CD4-positive, alpha-beta T cell (primary cell): ENCODE measurements around the gene NPVF. TPM values are rescaled to one million over a fixed set of nuclear protein-coding genes. Genes with fewer than 3 reads are reported as not detected.

Experiments
- ATAC-seq: fragments of 200-7000 bp; cut with Tn5 transposase; one replicate; pipeline ENCODE4 v1.10.0; 2022; ENCODE audit warnings: mild to moderate bottlenecking; ENCODE audit not compliant: poor library complexity
- CTCF ChIA-PET: fragments of 350-600 bp; sonication (Branson Sonifier 250); formaldehyde crosslinking; loops from one replicate; lab custom pipeline; 2021; ENCODE audit warnings: antibody characterized with exemption, inconsistent platforms; lab: Charles Lee
- POLR2A ChIA-PET: fragments of 350-600 bp; sonication (Branson Sonifier 250); formaldehyde crosslinking; loops from one replicate; lab custom pipeline; 2021; ENCODE audit warnings: antibody characterized with exemption, inconsistent platforms; lab: Charles Lee
- DNase-seq, 14 experiments: peaks; one replicate each; pipeline ENCODE4 v3.0.0-alpha.2; 2013 to 2020; ENCODE audit warnings: mixed read lengths in 2 of 14
- H3K27ac ChIP-seq, 2 donors: one replicate each; pipeline versions ENCODE4 v1.5.1 to v1.7.0; 2013; ENCODE audit warnings: low read length in 2 of 2, low read depth in 1 of 2, mild to moderate bottlenecking in 1 of 2
- H3K27me3 ChIP-seq, 2 experiments: 1 replicate in 1 of 2; 2 replicates in 1 of 2; pipeline versions ENCODE4 v1.6.1 to v1.7.0; 2013; ENCODE audit warnings: low read length in 2 of 2, control low read depth in 1 of 2, mild to moderate bottlenecking in 1 of 2, moderate library complexity in 1 of 2; ENCODE audit not compliant: insufficient read depth in 2 of 2, control insufficient read depth in 1 of 2
- H3K36me3 ChIP-seq: one replicate; pipeline ENCODE4 v1.6.1; 2013; ENCODE audit warnings: low read length, control low read depth; ENCODE audit not compliant: insufficient read depth
- H3K4me1 ChIP-seq: one replicate; pipeline ENCODE4 v1.6.1; 2013; ENCODE audit warnings: low read length, control low read depth; ENCODE audit not compliant: insufficient read depth
- H3K4me3 ChIP-seq: one replicate; pipeline ENCODE4 v1.5.1; 2013; ENCODE audit warnings: mild to moderate bottlenecking, low read length, moderate library complexity
- H3K9me3 ChIP-seq, 2 experiments: 1 replicate in 1 of 2; 2 replicates in 1 of 2; pipeline versions ENCODE4 v1.6.1 to v1.7.0; 2013; ENCODE audit warnings: low read length in 2 of 2, mild to moderate bottlenecking in 2 of 2, control low read depth in 1 of 2, moderate library complexity in 1 of 2; ENCODE audit not compliant: control insufficient read depth in 1 of 2, insufficient read depth in 1 of 2
- H3K27ac Mint-ChIP-seq: one replicate; pipeline ENCODE4 v1.8.0; 2020; ENCODE audit warnings: mixed read lengths
- H3K27me3 Mint-ChIP-seq: one replicate; pipeline ENCODE4 v1.8.0; 2021; ENCODE audit warnings: mixed read lengths
- H3K36me3 Mint-ChIP-seq: one replicate; pipeline ENCODE4 v1.8.0; 2021; ENCODE audit warnings: low read depth, mixed read lengths
- H3K4me1 Mint-ChIP-seq: one replicate; pipeline ENCODE4 v1.8.0; 2021; ENCODE audit warnings: low read depth, mixed read lengths
- H3K4me3 Mint-ChIP-seq: one replicate; pipeline ENCODE4 v1.8.0; 2020; ENCODE audit warnings: mild to moderate bottlenecking, mixed read lengths
- H3K9me3 Mint-ChIP-seq: one replicate; pipeline ENCODE4 v1.8.0; 2020; ENCODE audit warnings: mixed read lengths
- intact Hi-C, 2 experiments: fragments of 100-400 bp; cut with DNase I in 1 of 2; cut with micrococcal nuclease in 1 of 2; formaldehyde crosslinking; loops; one replicate each; pipeline versions ENCODE4 v1.15.1 to v1.9.0; 2023 to 2025; cut with DNase I, micrococcal nuclease
- total RNA-seq, 174 experiments: library from RNA in 2 of 174; stranded (reverse) in 2 of 174; gene quantifications; one replicate each; pipeline ENCODE4 v1.2.3 and lab custom pipeline; 2021 to 2026
- TF ChIP-seq, protein P1 (sequence below): fragments of 200-600 bp; IDR thresholded peaks from one replicate; pipeline ENCODE4 v1.8.0; 2022; ENCODE audit warnings: antibody characterized with exemption, mild to moderate bottlenecking

The NPVF gene
- total RNA-seq, 2 experiments from 2014 or later: not detected

DNA sequence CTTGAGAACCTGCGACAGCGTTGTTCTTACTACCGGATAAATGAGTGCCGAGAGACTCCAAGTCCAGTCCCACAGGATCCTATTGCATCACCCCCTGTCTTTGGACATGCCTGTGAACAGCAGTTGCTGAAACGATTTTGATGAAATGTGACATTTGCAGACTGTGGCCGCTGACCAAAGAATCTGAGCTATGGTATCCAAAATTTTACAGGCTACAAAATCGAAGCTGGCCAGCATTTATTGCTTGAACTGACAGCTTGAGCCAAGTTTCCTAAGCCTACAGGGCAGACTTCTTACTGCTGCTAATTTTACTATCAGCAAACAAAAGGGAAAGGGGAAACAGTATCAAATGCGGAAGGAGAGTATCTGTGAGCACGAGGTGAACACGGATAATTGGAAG lies 12.1 kb upstream of the NPVF start:
- DNase-seq (no peak), ATAC-seq (no peak)
- CTCF ChIA-PET: interaction anchor here (1.2 kb wide), 1 partner anchor 23 kb away, joined by 3 read pairs; no protein-coding TSS in a partner anchor
- POLR2A ChIA-PET: no interaction called here
- no peaks in the 10 kb centered on the region for H3K9me3 Mint-ChIP-seq
- Histone ChIP-seq H3K4me1 (no peaks in the 10 kb centered on the region), H3K27me3 (peaks cover 0 to 6% of the 10 kb centered on the region in 2 experiments), H3K9me3 (no peaks in the 10 kb centered on the region), H3K4me3 (no peak overlapping the region), H3K27ac (no peak overlapping the region), H3K36me3 (no peaks in the 10 kb centered on the region)
- no peak overlapping the region for H3K27ac Mint-ChIP-seq
- H3K36me3 Mint-ChIP-seq: no peaks in the 10 kb centered on the region
- TF ChIP-seq, protein P1, sequence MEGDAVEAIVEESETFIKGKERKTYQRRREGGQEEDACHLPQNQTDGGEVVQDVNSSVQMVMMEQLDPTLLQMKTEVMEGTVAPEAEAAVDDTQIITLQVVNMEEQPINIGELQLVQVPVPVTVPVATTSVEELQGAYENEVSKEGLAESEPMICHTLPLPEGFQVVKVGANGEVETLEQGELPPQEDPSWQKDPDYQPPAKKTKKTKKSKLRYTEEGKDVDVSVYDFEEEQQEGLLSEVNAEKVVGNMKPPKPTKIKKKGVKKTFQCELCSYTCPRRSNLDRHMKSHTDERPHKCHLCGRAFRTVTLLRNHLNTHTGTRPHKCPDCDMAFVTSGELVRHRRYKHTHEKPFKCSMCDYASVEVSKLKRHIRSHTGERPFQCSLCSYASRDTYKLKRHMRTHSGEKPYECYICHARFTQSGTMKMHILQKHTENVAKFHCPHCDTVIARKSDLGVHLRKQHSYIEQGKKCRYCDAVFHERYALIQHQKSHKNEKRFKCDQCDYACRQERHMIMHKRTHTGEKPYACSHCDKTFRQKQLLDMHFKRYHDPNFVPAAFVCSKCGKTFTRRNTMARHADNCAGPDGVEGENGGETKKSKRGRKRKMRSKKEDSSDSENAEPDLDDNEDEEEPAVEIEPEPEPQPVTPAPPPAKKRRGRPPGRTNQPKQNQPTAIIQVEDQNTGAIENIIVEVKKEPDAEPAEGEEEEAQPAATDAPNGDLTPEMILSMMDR: no peak
- H3K4me1 Mint-ChIP-seq: no peaks in the 10 kb centered on the region
- H3K4me3 Mint-ChIP-seq: no peak overlapping the region
- intact Hi-C loops: no loop called here
- peaks cover 28% of the 10 kb centered on the region for H3K27me3 Mint-ChIP-seq

DNA sequence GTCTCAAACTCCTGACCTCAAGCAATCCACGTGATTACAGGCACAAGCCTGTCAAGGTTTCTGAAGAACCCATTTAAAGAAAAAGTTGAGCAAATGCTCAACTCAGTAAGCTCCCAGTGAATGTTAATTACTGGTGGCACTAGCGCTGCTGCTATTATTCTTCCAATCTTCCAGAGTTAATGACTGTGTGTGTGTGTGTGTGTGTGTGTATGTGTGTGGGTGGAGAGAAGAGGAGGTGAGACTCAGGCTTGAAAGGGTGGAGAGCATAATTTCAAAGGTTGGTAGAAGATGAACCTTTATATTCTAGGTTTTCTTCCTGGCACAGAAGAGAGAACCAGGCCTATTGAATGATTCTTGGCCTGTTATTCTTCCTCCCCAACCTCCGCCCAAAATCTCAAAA lies 11.6 kb upstream of the NPVF start:
- H3K4me1 Mint-ChIP-seq: no peaks in the 10 kb centered on the region
- H3K4me1 ChIP-seq: no peaks in the 10 kb centered on the region
- DNase-seq (no peak), ATAC-seq (no peak)
- TF ChIP-seq, protein P1: no peak
- no peaks in the 10 kb centered on the region for H3K9me3 ChIP-seq
- no peaks in the 10 kb centered on the region for H3K36me3 Mint-ChIP-seq
- H3K27ac ChIP-seq: no peak overlapping the region
- peaks cover 23% of the 10 kb centered on the region for H3K27me3 Mint-ChIP-seq
- no peaks in the 10 kb centered on the region for H3K36me3 ChIP-seq
- ChIA-PET CTCF (no interaction called here), POLR2A (no interaction called here)
- peaks cover 0 to 9% of the 10 kb centered on the region in 2 experiments for H3K27me3 ChIP-seq
- intact Hi-C loops: no loop called here
- H3K27ac Mint-ChIP-seq: no peak overlapping the region
- H3K4me3 ChIP-seq: no peak overlapping the region
- H3K9me3 Mint-ChIP-seq: no peaks in the 10 kb centered on the region
- no peak overlapping the region for H3K4me3 Mint-ChIP-seq

DNA sequence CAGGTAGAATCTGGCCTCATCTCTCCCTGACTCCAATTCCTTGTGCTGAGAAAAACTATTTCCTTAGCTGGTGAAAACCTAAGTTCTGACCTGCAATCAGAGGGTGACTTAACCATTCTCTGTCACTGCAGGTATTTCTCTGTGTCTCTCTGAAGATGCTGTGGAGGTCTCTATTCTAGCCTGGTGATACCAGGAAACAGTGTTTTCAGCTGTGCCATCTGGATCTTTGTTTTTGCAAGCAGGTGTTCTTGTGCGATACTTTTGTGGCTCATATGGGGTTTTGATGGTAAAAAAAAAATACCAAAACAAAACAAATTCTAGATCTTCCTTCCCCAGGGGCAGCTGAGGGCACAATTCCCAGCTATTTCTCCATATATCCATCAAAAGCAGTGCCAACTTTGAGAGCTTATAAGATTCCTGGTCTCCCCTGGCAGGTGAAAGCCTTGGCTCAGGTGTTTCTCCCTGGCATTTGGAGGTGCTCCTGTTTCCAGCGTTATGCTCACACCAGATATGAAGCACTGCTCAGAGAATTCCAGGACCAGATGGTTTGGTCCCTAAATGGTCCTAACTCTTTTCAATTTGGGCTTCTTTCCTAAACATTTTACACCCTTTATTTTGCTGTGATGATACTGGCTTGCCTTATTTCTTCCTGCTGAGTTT lies 9.9 kb upstream of the NPVF start:
- H3K27me3 Mint-ChIP-seq: peaks cover 14% of the 10 kb centered on the region
- Histone ChIP-seq H3K4me3 (no peak overlapping the region), H3K27ac (no peak overlapping the region), H3K36me3 (no peaks in the 10 kb centered on the region), H3K9me3 (no peaks in the 10 kb centered on the region), H3K27me3 (peaks cover 0 to 9% of the 10 kb centered on the region in 2 experiments), H3K4me1 (no peaks in the 10 kb centered on the region)
- ATAC-seq (no peak), DNase-seq (no peak)
- POLR2A ChIA-PET: no interaction called here
- no peak overlapping the region for H3K27ac Mint-ChIP-seq
- intact Hi-C loops: no loop called here
- H3K4me1 Mint-ChIP-seq: no peaks in the 10 kb centered on the region
- no peak overlapping the region for H3K4me3 Mint-ChIP-seq
- TF ChIP-seq, protein P1: no peak
- CTCF ChIA-PET: no interaction called here
- no peaks in the 10 kb centered on the region for H3K9me3 Mint-ChIP-seq
- H3K36me3 Mint-ChIP-seq: no peaks in the 10 kb centered on the region
